HG03064 (cell line): ENCODE data around the gene COPS8.

Experiments
- ATAC-seq: cut with Tn5 transposase; IDR thresholded peaks from one replicate; pipeline ENCODE4 v1.9.1; 2021; ENCODE audit warnings: low read depth; ENCODE audit not compliant: unreplicated experiment

The COPS8 gene

GRCh38 chr2:237129625-237130263 lies 44.1 kb downstream of the COPS8 start:
- no peak for ATAC-seq

- ATAC-seq = no peak
Observed at GRCh38 chr2:237130562-237131421, 45.1 kb downstream of the COPS8 start.

GRCh38 chr2:237131749-237132533 lies 46.3 kb downstream of the COPS8 start:
- no peak for ATAC-seq

- no peak for ATAC-seq
Observed at GRCh38 chr2:237132799-237133198, 47.1 kb downstream of the COPS8 start.

GRCh38 chr2:237134321-237135230 lies 48.9 kb downstream of the COPS8 start:
- no peak for ATAC-seq

- no peak for ATAC-seq
Observed at GRCh38 chr2:237136824-237137223, 51.1 kb downstream of the COPS8 start.

GRCh38 chr2:237137626-237138323 lies 52.1 kb downstream of the COPS8 start:
- no peak for ATAC-seq

- ATAC-seq = no peak
Observed at GRCh38 chr2:237139123-237139675, 53.5 kb downstream of the COPS8 start.

GRCh38 chr2:237140689-237141285 lies 55.1 kb downstream of the COPS8 start:
- no peak for ATAC-seq

GRCh38 chr2:237141571-237142051 lies 55.9 kb downstream of the COPS8 start:
- no peak for ATAC-seq

GRCh38 chr2:237143118-237143517 lies 57.4 kb downstream of the COPS8 start:
- no peak for ATAC-seq

- ATAC-seq = no peak
Observed at GRCh38 chr2:237143676-237144440, 58.2 kb downstream of the COPS8 start.

- no peak for ATAC-seq
Observed at GRCh38 chr2:237144516-237144915, 58.8 kb downstream of the COPS8 start.

GRCh38 chr2:237147317-237147716 lies 61.6 kb downstream of the COPS8 start:
- no peak for ATAC-seq

GRCh38 chr2:237148624-237149023 lies 62.9 kb downstream of the COPS8 start:
- ATAC-seq = no peak

- no peak for ATAC-seq
Observed at GRCh38 chr2:237149425-237149824, 63.7 kb downstream of the COPS8 start.
